Measurements from ENCODE around the gene FADS1.

The FADS1 gene

DNA sequence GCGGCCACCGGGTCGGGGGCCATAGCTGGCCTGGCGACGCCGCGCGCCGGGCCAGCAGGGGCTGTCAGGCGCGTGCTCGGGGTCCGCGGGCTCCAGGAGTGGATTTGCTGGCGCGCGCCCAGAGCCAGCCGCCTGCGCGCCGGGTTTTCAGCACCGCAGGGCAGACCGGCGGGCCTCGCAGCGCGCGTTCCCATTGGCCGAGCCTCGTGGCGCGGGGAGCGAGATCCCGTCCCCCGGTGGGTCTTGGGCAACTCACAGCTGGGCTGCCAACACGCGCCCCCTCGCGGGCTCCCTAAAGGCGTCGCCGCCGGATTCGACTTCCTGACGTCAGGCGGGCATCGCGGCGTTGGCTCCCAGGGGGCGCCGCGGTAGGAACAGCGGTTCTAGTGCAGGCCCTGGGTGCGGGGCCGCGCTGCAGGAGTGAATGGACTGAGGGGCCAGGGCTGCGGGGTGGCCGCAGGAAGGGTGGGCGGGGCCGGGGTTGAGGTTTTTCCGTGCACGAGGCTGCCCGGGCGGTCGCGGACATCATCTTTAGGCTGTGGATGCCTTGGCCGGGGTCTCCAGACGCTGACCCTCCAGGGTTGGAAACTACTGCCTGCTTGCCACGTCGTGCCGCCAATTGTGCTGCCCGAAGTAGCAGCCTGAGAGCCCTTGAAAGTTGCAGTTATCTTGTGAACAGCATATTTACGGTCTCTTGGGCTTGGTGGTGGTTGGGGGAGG, at the start of gene FADS1:
TSS of gene FADS1 (minus strand) at position 268 of the 720 bp plus-strand sequence. CDS start at position 194, 74 bp downstream.
- in situ Hi-C loops (cut with HindIII; ENCODE audit: low sequenced_read_pairs): loop anchor here (10.0 kb wide), 1 partner anchor 148 kb away; the partner anchor contains the start of gene FTH1

DNA sequence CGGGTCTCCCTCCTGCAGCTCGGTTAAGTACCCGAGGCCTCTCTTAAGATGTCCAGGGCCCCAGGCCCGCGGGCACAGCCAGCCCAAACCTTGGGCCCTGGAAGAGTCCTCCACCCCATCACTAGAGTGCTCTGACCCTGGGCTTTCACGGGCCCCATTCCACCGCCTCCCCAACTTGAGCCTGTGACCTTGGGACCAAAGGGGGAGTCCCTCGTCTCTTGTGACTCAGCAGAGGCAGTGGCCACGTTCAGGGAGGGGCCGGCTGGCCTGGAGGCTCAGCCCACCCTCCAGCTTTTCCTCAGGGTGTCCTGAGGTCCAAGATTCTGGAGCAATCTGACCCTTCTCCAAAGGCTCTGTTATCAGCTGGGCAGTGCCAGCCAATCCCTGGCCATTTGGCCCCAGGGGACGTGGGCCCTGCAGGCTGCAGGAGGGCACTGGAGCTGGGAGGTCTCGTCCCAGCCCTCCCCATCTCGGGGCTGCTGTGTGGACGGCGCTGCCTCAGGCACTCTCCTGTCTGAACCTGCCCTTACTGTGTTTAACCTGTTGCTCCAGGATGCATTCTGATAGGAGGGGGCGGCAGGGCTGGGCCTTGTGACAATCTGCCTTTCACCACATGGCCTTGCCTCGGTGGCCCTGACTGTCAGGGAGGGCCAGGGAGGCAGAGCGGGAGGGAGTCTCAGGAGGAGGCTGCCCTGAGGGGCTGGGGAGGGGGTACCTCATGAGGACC, 49.6 kb upstream of the FADS1 start:
- in situ Hi-C loops (cut with HindIII; ENCODE audit: low sequenced_read_pairs): no loop called here

- in situ Hi-C loops (cut with HindIII; ENCODE audit: low sequenced_read_pairs): no loop called here
These were observed 48.3 kb upstream of the FADS1 start for GRCh38 chr11:61864814-61865775.

GRCh38 chr11:61863548-61864081, 46.8 kb upstream of the FADS1 start:
- in situ Hi-C loops (cut with HindIII; ENCODE audit: low sequenced_read_pairs): no loop called here

DNA sequence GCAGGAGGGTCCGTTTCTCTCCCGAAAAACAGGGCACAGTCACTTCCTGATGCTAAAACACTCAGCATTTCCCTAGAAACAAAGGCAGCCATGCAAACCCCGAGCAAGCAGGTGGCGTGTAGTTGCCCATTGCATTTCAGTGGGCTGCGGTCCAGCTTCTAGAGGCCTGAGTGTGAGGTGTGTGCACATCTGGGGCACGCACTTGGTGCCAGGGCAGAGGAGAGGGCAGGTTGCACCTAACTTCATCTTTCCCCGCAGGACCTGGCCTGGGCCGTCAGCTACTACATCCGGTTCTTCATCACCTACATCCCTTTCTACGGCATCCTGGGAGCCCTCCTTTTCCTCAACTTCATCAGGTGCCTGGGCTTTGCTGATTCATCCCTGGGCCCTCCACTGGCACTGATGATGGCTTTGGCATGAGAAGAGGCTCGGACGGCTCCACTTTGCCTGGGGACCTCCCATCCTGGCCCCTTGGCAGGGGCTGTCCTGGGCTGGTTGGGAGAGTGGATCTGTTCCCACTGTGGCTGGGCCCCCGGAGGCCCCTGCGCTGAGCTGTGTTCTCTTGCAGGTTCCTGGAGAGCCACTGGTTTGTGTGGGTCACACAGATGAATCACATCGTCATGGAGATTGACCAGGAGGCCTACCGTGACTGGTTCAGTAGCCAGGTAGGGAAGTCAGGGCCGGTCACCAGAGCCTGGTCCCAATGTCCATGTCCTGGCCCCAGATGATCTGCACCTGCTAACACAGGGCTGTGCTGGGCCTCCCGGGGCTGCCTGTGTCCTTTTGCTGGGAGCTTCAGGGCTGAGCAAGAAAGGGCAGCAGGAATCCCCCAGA, 46.1 kb upstream of the FADS1 start:
- in situ Hi-C loops (cut with HindIII; ENCODE audit: low sequenced_read_pairs): no loop called here

DNA sequence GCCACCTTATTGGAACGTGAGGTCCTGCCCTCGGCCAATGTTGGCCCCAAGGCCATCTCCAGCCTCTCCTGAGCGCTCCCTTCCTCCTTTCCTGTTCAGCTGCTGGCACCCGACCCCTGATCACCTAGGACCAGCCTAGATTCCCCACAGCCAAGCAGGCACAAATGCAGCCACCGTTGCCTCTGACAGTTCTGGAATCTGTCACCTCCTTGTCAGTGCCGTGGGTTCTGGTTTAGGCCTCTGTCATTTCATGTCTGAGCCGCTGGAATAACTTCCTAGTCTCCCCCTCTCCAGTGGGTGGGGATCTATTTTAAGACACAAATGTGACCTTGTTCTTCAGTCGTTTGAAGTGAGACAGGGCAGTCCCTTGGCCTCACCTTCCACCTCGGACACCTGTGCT, 44.8 kb upstream of the FADS1 start:
- in situ Hi-C loops (cut with HindIII; ENCODE audit: low sequenced_read_pairs): no loop called here

GRCh38 chr11:61860054-61860903, 43.5 kb upstream of the FADS1 start:
- in situ Hi-C loops (cut with HindIII; ENCODE audit: low sequenced_read_pairs): no loop called here

DNA sequence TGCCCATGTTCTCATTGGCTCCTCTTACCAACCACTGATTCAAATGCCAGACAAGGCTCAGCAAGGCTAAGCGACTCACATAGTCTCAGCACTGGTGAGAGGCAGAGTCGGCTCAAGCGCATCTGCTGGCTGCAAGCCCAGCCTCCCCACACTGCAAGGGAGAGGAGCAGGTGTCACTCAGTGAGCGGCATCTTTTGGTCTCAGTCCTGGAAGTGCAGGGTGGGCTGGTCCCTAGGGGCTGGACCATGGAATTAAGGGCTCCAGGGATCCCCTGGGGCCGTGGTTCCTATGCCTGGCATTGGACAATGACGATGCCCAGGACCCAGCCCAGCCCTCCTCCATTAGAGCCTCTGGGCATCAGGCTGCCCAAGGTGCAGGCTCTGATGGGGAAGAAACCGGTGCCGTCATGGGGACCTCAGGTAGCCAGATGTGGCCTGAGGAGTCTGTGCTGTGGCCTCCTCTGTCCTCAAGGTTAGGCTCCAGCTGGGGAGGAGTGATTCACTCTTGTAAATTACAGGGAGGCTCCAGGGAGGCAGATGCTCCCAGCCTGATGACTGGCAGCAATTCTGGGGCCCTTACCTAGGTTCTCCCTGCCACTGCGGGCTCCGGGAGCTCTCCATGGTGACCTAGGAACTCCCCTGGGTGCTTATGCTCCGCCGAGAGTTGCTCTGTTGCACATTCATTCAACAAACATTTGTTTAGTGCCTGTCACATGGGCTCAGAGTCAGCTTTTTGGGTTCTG, 39.3 kb upstream of the FADS1 start:
- in situ Hi-C loops (cut with HindIII; ENCODE audit: low sequenced_read_pairs): no loop called here

DNA sequence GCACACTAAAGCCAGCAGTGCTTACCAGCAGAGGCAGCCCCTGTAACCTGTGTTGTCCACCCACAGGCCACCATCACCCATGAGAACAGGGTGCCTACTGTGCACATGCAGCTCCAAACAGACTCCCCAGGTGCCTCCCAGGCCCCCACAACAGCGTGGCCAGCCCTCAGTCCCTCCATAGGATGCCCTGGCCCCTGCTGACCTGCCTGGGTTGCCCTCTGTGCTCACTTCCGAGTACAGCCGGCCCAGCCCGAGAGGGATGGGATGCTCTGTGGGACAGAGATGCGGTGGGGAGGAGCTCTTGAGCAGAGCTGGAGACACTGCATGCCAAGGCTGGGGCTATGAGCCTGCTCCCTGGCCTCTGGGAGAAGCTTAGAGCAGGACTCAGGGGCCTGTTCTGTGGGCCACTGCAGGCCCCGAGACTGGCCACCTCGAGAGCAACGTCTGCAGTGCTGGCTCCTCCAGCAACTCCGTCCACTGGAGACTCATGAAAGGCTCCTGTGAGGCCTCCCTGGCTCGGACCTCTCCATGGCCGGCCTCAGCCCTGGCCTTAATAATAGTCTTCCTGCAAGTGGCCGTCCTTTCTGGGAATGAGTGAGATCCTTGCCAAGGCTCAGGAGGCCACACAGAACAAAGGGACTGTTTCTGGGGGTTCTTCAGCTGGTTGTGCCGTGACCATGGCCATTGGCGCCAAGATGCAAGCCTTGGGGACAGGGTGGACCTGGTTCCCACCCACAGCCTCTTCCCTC, 38.3 kb upstream of the FADS1 start:
- in situ Hi-C loops (cut with HindIII; ENCODE audit: low sequenced_read_pairs): no loop called here

GRCh38 chr11:61854206-61854895, 37.5 kb upstream of the FADS1 start:
- in situ Hi-C loops (cut with HindIII; ENCODE audit: low sequenced_read_pairs): no loop called here

GRCh38 chr11:61853698-61854169, 36.9 kb upstream of the FADS1 start:
- in situ Hi-C loops (cut with HindIII; ENCODE audit: low sequenced_read_pairs): no loop called here

GRCh38 chr11:61851900-61852295, 35.1 kb upstream of the FADS1 start:
- in situ Hi-C loops (cut with HindIII; ENCODE audit: low sequenced_read_pairs): no loop called here

DNA sequence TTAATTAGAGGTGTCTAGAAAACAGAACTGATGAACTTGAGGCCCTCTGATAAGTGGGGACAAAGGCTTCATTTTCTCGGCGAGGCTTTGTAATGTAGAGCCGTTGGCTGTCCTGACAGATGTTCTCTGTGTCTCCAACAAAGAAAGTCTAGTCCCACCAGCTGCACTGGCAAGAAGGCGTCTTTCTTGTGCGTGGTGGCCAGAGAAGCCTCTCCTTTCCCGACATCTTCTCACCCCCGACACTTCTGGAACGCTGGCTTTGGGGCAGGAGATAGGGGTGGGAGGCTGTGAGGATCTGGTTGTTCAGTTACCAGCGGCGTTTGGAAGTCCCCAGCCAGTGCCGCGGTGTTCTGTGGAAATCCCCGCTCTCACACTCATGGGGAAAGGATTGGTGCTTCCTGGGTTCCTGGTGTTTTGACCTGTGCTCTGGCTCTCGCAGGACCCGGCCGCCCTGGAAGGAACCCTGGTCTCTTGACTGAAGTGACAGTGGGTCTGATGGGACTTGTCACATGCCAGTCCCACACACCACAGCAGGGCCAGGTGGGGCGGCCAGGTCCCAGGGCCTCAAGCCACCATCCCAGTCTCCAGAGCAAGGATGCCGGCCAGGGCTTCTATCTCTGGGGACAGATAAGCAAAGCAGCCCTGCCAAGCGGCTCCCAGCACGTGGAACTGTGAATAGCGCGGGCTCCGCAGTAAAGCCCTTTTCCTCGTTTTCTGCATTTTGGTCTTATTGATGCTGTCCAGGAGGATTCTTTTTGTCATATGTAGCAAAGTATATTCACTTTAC, 34.5 kb upstream of the FADS1 start:
- in situ Hi-C loops (cut with HindIII; ENCODE audit: low sequenced_read_pairs): no loop called here

- in situ Hi-C loops (cut with HindIII; ENCODE audit: low sequenced_read_pairs): no loop called here
These were observed 33.9 kb upstream of the FADS1 start for GRCh38 chr11:61850687-61851086.

- in situ Hi-C loops (cut with HindIII; ENCODE audit: low sequenced_read_pairs): no loop called here
These were observed 31.8 kb upstream of the FADS1 start for GRCh38 chr11:61848631-61849030.

- in situ Hi-C loops (cut with HindIII; ENCODE audit: low sequenced_read_pairs): no loop called here
These were observed 31.2 kb upstream of the FADS1 start for GRCh38 chr11:61847914-61848581.

Measured in DLD1 (cell line).